DOHH2 (cell line): ENCODE data around the gene SMAP1.

Source experiments
- CTCF ChIP-seq: fragments of 200-600 bp; sonication (generic); IDR thresholded peaks from one replicate; pipeline ENCODE4 v1.5.1; 2014; ENCODE audit warnings: antibody characterized with exemption, mild to moderate bottlenecking, low read depth, low read length; ENCODE audit not compliant: poor library complexity, severe bottlenecking
- EZH2phosphoT487 ChIP-seq: fragments of 200-600 bp; sonication (generic); IDR thresholded peaks from 2 replicates; pipeline ENCODE4 v1.6.1; 2017; ENCODE audit warnings: borderline replicate concordance, mild to moderate bottlenecking, antibody characterized with exemption, low read length, moderate library complexity, mixed read lengths

- no peak for TF ChIP-seq CTCF
- TF ChIP-seq EZH2phosphoT487: no peak
Measured at GRCh38 chr6:70758883-70759282, 91.2 kb downstream of the SMAP1 start.
